HepG2 (cell line): Measurements from ENCODE around the gene UCP3.

ENCODE experiments used
- HOXD1 ChIP-seq: sonication (generic); formaldehyde crosslinking; IDR thresholded peaks from 2 replicates; pipeline ENCODE4 v1.5.0; 2020; ENCODE audit warnings: missing genetic modification reagents
- SATB2 ChIP-seq: sonication (generic); formaldehyde crosslinking; IDR thresholded peaks from 2 replicates; pipeline ENCODE4 v1.5.0; 2020; ENCODE audit warnings: missing genetic modification reagents
- ZNF501 ChIP-seq: sonication (generic); formaldehyde crosslinking; IDR thresholded peaks from 2 replicates; pipeline ENCODE4 v1.5.1; 2020; ENCODE audit warnings: mild to moderate bottlenecking, moderate library complexity, missing genetic modification reagents
- ZNF556 ChIP-seq: sonication (generic); formaldehyde crosslinking; IDR thresholded peaks from 2 replicates; pipeline ENCODE4 v1.4.0; 2020; ENCODE audit warnings: mild to moderate bottlenecking, missing genetic modification reagents, borderline replicate concordance
- TF ChIP-seq, protein P1 (sequence below): sonication (generic); formaldehyde crosslinking; IDR thresholded peaks from 2 replicates; pipeline ENCODE4 v1.5.0; 2020; ENCODE audit warnings: mild to moderate bottlenecking, missing genetic modification reagents, moderate library complexity

DNA sequence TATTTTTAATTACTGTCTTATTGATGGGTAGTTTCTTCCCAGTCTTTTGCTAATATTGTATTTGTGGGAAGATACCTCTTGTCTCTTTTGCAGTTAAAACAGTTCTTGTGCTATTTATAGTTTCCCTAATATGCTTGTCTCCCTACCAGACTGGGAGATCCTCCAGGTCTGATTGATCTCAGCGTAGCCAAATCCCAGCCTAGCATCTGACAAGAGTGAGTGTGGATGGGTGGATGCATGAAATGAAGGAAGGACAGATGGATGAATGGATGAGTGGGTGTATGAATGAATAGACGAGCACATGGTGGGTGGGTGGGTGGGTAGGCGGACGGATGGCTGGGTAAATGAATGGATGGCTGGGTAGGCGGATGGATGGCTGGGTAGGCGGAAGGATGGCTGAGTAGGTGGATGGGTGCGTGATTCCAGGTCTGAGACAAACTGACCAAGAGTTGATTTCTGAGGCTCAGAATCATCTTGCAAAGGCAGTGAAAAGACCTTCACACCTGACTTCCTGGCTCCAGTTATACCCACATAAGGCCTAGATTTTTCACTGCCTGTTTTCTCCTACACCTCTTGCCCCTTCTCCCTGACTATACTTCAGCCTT lies 46.7 kb downstream of the UCP3 start:
- TF ChIP-seq SATB2 (CRISPR knock-in tag) (no peak), ZNF501 (CRISPR knock-in tag) (no peak), ZNF556 (CRISPR knock-in tag) (no peak), HOXD1 (CRISPR knock-in tag) (no peak)
- TF ChIP-seq, protein P1, sequence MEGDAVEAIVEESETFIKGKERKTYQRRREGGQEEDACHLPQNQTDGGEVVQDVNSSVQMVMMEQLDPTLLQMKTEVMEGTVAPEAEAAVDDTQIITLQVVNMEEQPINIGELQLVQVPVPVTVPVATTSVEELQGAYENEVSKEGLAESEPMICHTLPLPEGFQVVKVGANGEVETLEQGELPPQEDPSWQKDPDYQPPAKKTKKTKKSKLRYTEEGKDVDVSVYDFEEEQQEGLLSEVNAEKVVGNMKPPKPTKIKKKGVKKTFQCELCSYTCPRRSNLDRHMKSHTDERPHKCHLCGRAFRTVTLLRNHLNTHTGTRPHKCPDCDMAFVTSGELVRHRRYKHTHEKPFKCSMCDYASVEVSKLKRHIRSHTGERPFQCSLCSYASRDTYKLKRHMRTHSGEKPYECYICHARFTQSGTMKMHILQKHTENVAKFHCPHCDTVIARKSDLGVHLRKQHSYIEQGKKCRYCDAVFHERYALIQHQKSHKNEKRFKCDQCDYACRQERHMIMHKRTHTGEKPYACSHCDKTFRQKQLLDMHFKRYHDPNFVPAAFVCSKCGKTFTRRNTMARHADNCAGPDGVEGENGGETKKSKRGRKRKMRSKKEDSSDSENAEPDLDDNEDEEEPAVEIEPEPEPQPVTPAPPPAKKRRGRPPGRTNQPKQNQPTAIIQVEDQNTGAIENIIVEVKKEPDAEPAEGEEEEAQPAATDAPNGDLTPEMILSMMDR (CRISPR knock-in tag): no peak
